ENCODE results near the gene PDK3.

PDK3 gene

GRCh38 chrX:24464836-24465531, at the start of gene PDK3:
Gene PDK3 (plus strand): TSS chrX:24465286. CDS start chrX:24465456, 170 bp downstream.
- peak within 1 kb of the TSS; percentile 75 for H3K4me3 ChIP-seq (ENCODE audit: low read length)
- H3K27ac ChIP-seq (ENCODE audit: low read depth, low read length), result peak within 1 kb of the TSS; percentile 79
- no peaks in the 10 kb centered on the region for H3K27me3 ChIP-seq (ENCODE audit: control insufficient read depth, insufficient read depth, low read length)
- no peaks in the 10 kb centered on the region for H3K4me1 ChIP-seq (ENCODE audit: control insufficient read depth, insufficient read depth, low read length)
- peak within 1 kb of the TSS; percentile 68 for H3K9ac ChIP-seq (ENCODE audit: low read length)
- no peaks in the 10 kb centered on the region for H3K36me3 ChIP-seq (ENCODE audit: control insufficient read depth, insufficient read depth, low read length)

GRCh38 chrX:24415921-24416320, 49.2 kb upstream of the PDK3 start:
- H3K36me3 ChIP-seq (ENCODE audit: control insufficient read depth, insufficient read depth, low read length), result no peaks in the 10 kb centered on the region
- H3K27ac ChIP-seq (ENCODE audit: low read depth, low read length), result no peak overlapping the region
- H3K27me3 ChIP-seq (ENCODE audit: control insufficient read depth, insufficient read depth, low read length), result no peaks in the 10 kb centered on the region
- H3K9ac ChIP-seq (ENCODE audit: low read length), result no peak overlapping the region
- no peak overlapping the region for H3K4me3 ChIP-seq (ENCODE audit: low read length)
- H3K4me1 ChIP-seq (ENCODE audit: control insufficient read depth, insufficient read depth, low read length), result no peaks in the 10 kb centered on the region

GRCh38 chrX:24423960-24424359, 41.1 kb upstream of the PDK3 start:
- H3K27ac ChIP-seq (ENCODE audit: low read depth, low read length), result peak overlapping the region; percentile 73
- no peaks in the 10 kb centered on the region for H3K36me3 ChIP-seq (ENCODE audit: control insufficient read depth, insufficient read depth, low read length)
- no peak overlapping the region for H3K4me3 ChIP-seq (ENCODE audit: low read length)
- H3K27me3 ChIP-seq (ENCODE audit: control insufficient read depth, insufficient read depth, low read length), result no peaks in the 10 kb centered on the region
- H3K9ac ChIP-seq (ENCODE audit: low read length), result no peak overlapping the region
- peaks cover 21% of the 10 kb centered on the region for H3K4me1 ChIP-seq (ENCODE audit: control insufficient read depth, insufficient read depth, low read length)

- no peak overlapping the region for H3K9ac ChIP-seq (ENCODE audit: low read length)
- no peaks in the 10 kb centered on the region for H3K27me3 ChIP-seq (ENCODE audit: control insufficient read depth, insufficient read depth, low read length)
- no peak overlapping the region for H3K4me3 ChIP-seq (ENCODE audit: low read length)
- H3K36me3 ChIP-seq (ENCODE audit: control insufficient read depth, insufficient read depth, low read length), result no peaks in the 10 kb centered on the region
- H3K4me1 ChIP-seq (ENCODE audit: control insufficient read depth, insufficient read depth, low read length), result peaks cover 21% of the 10 kb centered on the region
- peak overlapping the region; percentile 73 for H3K27ac ChIP-seq (ENCODE audit: low read depth, low read length)
These were observed 40.1 kb upstream of the PDK3 start for GRCh38 chrX:24424948-24425347.

- Histone ChIP-seq H3K27me3 (ENCODE audit: control insufficient read depth, insufficient read depth, low read length) (no peaks in the 10 kb centered on the region), H3K27ac (ENCODE audit: low read depth, low read length) (peak overlapping the region; percentile 73), H3K4me1 (ENCODE audit: control insufficient read depth, insufficient read depth, low read length) (peaks cover 21% of the 10 kb centered on the region)
These were observed 39.3 kb upstream of the PDK3 start for GRCh38 chrX:24425806-24426205.

GRCh38 chrX:24426340-24426913, 38.7 kb upstream of the PDK3 start:
- Histone ChIP-seq H3K4me3 (ENCODE audit: low read length) (no peak overlapping the region), H3K27ac (ENCODE audit: low read depth, low read length) (peak overlapping the region; percentile 73), H3K4me1 (ENCODE audit: control insufficient read depth, insufficient read depth, low read length) (peaks cover 21% of the 10 kb centered on the region)

More at GRCh38 chrX:24425806-24426205, 39.3 kb upstream of the PDK3 start:
- Histone ChIP-seq H3K36me3 (ENCODE audit: control insufficient read depth, insufficient read depth, low read length) (no peaks in the 10 kb centered on the region), H3K4me3 (ENCODE audit: low read length) (no peak overlapping the region), H3K9ac (ENCODE audit: low read length) (no peak overlapping the region)

GRCh38 chrX:24426921-24427746, 38.0 kb upstream of the PDK3 start:
- no peaks in the 10 kb centered on the region for H3K27me3 ChIP-seq (ENCODE audit: control insufficient read depth, insufficient read depth, low read length)
- H3K4me3 ChIP-seq (ENCODE audit: low read length), result no peak overlapping the region
- no peaks in the 10 kb centered on the region for H3K36me3 ChIP-seq (ENCODE audit: control insufficient read depth, insufficient read depth, low read length)
- peak overlapping the region; percentile 73 for H3K27ac ChIP-seq (ENCODE audit: low read depth, low read length)
- no peak overlapping the region for H3K9ac ChIP-seq (ENCODE audit: low read length)
- peaks cover 21% of the 10 kb centered on the region for H3K4me1 ChIP-seq (ENCODE audit: control insufficient read depth, insufficient read depth, low read length)

More at GRCh38 chrX:24426340-24426913, 38.7 kb upstream of the PDK3 start:
- no peak overlapping the region for H3K9ac ChIP-seq (ENCODE audit: low read length)
- H3K36me3 ChIP-seq (ENCODE audit: control insufficient read depth, insufficient read depth, low read length), result no peaks in the 10 kb centered on the region
- H3K27me3 ChIP-seq (ENCODE audit: control insufficient read depth, insufficient read depth, low read length), result no peaks in the 10 kb centered on the region

GRCh38 chrX:24427747-24428019, 37.4 kb upstream of the PDK3 start:
- H3K27ac ChIP-seq (ENCODE audit: low read depth, low read length), result peak overlapping the region; percentile 73
- no peak overlapping the region for H3K4me3 ChIP-seq (ENCODE audit: low read length)
- H3K36me3 ChIP-seq (ENCODE audit: control insufficient read depth, insufficient read depth, low read length), result no peaks in the 10 kb centered on the region
- peaks cover 21% of the 10 kb centered on the region for H3K4me1 ChIP-seq (ENCODE audit: control insufficient read depth, insufficient read depth, low read length)
- H3K27me3 ChIP-seq (ENCODE audit: control insufficient read depth, insufficient read depth, low read length), result no peaks in the 10 kb centered on the region
- no peak overlapping the region for H3K9ac ChIP-seq (ENCODE audit: low read length)

- Histone ChIP-seq H3K36me3 (ENCODE audit: control insufficient read depth, insufficient read depth, low read length) (no peaks in the 10 kb centered on the region), H3K9ac (ENCODE audit: low read length) (no peak overlapping the region), H3K4me1 (ENCODE audit: control insufficient read depth, insufficient read depth, low read length) (peaks cover 21% of the 10 kb centered on the region), H3K4me3 (ENCODE audit: low read length) (no peak overlapping the region), H3K27me3 (ENCODE audit: control insufficient read depth, insufficient read depth, low read length) (no peaks in the 10 kb centered on the region), H3K27ac (ENCODE audit: low read depth, low read length) (peak overlapping the region; percentile 73)
These were observed 36.6 kb upstream of the PDK3 start for GRCh38 chrX:24428516-24428915.

GRCh38 chrX:24435060-24435459, 30.0 kb upstream of the PDK3 start:
- H3K4me1 ChIP-seq (ENCODE audit: control insufficient read depth, insufficient read depth, low read length), result no peaks in the 10 kb centered on the region
- no peak overlapping the region for H3K27ac ChIP-seq (ENCODE audit: low read depth, low read length)
- no peak overlapping the region for H3K9ac ChIP-seq (ENCODE audit: low read length)
- H3K4me3 ChIP-seq (ENCODE audit: low read length), result no peak overlapping the region
- no peaks in the 10 kb centered on the region for H3K36me3 ChIP-seq (ENCODE audit: control insufficient read depth, insufficient read depth, low read length)
- no peaks in the 10 kb centered on the region for H3K27me3 ChIP-seq (ENCODE audit: control insufficient read depth, insufficient read depth, low read length)

- Histone ChIP-seq H3K36me3 (ENCODE audit: control insufficient read depth, insufficient read depth, low read length) (no peaks in the 10 kb centered on the region), H3K4me3 (ENCODE audit: low read length) (no peak overlapping the region), H3K9ac (ENCODE audit: low read length) (no peak overlapping the region), H3K4me1 (ENCODE audit: control insufficient read depth, insufficient read depth, low read length) (no peaks in the 10 kb centered on the region), H3K27me3 (ENCODE audit: control insufficient read depth, insufficient read depth, low read length) (no peaks in the 10 kb centered on the region), H3K27ac (ENCODE audit: low read depth, low read length) (no peak overlapping the region)
These were observed 21.2 kb upstream of the PDK3 start for GRCh38 chrX:24443918-24444317.

GRCh38 chrX:24444645-24445044, 20.4 kb upstream of the PDK3 start:
- Histone ChIP-seq H3K27me3 (ENCODE audit: control insufficient read depth, insufficient read depth, low read length) (no peaks in the 10 kb centered on the region), H3K4me1 (ENCODE audit: control insufficient read depth, insufficient read depth, low read length) (no peaks in the 10 kb centered on the region), H3K9ac (ENCODE audit: low read length) (no peak overlapping the region), H3K36me3 (ENCODE audit: control insufficient read depth, insufficient read depth, low read length) (no peaks in the 10 kb centered on the region), H3K27ac (ENCODE audit: low read depth, low read length) (no peak overlapping the region), H3K4me3 (ENCODE audit: low read length) (no peak overlapping the region)

All from rectal smooth muscle tissue (tissue), 1 donor.